Activated CD8-positive, alpha-beta memory T cell treated with anti-CD3 and anti-CD28 coated beads for 4 hours (primary cell): Measurements from ENCODE around the gene LRCOL1.

Experiments
- DNase-seq, 2 donors: peaks; one replicate each; pipeline ENCODE4 v3.0.0-alpha.2; 2020; ENCODE audit warnings: low read depth in 2 of 2

The LRCOL1 gene

DNA sequence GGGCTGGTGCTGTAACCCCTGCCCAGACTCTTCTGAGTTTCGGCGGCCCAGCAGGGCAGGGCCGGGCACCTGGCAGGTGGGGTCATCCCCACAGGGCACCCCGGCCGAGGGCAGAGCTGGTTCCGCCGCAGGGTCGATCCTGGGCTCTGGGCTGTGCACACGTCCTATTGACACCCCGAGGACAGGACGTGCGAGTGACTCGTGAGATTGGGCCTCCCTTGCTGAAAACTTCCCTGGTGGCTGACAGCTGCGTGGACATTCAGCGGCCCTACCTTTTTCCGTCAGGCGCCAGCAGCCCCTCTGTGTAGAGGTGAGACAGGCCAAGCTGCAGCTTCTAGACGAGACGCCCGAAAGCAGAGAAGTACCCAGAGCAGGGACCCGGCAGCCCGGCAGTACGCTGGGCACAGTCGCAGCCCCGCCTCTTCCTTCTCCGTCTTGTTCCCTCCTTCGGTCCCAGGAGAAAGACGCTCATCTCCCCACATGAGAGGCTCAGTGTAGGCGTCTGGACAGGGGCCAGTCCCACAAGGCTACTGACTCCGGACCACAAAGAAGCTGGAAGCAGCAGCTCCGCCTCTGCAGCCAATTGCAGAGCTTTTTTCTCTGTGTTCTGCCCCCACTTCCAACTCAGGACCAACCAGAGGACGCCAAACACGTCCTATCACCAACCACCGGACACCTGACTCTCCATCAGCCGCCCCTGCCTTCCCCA lies at the start of gene LRCOL1:
Gene LRCOL1 (minus strand): TSS at position 532 of the 709 bp plus-strand sequence. CDS start 4,331 bp downstream, outside the sequence.
- no peak for DNase-seq

DNA sequence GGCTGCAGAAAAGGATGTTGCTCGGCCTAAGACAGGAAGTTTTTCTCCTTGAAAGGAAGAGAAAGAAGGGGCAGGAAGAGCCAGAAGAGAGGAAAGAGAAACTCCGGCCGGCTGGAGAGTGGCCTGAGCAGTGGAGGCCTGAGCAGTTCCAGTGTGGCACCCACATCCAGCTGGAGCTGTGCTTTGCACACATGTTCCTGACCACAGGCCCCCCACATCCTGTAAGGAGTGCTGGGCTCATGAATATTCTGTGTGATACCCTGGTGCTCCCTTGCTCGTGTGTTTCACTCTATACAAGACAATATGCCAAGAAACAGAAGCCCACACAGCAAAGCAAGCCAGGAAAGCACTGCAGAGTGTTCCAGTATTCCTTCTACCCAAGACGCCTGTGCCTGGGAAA lies 49.7 kb upstream of the LRCOL1 start:
- no peak for DNase-seq

DNA sequence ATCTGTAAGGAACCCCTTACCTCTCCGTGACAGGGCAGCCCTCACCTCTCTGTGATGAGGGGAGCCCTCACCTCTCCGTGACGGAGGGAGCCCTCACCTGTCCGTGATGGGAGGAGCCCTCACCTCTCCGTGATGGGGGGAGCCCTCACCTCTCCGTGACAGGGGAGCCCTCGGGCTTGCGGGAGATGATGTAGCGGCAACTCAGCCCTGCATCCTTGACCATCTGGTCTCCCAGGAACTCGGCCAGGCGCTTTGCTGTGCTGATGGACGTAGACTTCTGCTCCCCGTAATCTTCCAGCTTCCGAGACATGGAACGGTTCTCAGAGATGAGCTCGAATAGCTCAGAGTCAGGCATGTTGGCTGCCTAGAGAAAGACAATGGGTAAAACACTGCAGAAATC lies 48.8 kb upstream of the LRCOL1 start:
- DNase-seq, result no peak

DNA sequence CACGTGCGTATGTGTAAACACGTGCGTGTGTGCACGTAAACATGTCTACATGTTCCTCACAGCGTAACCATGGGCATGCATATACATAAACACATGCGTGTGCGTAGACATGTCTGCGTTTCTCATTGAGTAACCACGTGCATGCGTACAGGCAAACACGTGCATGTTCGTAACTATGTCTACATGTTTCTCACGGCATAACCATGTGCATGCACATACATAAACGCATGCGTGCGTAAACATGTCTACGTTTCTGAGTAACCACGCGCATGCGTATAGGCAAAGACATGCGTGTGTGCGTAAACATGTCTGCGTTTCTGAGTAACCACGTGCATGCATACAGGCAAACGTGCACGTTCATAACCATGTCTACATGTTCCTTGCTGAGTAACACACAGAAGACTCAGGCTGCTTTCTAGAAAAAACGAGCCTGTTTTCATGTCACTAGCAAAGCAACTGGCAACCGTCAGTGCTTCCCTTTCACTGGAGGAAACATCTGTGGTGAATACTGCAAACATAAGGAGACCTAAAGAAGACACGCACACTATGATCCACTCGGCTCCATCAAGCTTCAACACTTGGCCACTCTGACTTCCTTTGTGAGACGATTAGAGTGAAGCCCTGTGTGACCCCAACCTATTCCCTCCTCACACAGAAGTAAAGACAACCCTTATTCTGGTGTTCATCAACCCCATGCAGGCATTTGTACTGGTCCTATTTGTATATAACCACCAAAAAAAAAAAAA lies 47.9 kb upstream of the LRCOL1 start:
- no peak for DNase-seq

DNA sequence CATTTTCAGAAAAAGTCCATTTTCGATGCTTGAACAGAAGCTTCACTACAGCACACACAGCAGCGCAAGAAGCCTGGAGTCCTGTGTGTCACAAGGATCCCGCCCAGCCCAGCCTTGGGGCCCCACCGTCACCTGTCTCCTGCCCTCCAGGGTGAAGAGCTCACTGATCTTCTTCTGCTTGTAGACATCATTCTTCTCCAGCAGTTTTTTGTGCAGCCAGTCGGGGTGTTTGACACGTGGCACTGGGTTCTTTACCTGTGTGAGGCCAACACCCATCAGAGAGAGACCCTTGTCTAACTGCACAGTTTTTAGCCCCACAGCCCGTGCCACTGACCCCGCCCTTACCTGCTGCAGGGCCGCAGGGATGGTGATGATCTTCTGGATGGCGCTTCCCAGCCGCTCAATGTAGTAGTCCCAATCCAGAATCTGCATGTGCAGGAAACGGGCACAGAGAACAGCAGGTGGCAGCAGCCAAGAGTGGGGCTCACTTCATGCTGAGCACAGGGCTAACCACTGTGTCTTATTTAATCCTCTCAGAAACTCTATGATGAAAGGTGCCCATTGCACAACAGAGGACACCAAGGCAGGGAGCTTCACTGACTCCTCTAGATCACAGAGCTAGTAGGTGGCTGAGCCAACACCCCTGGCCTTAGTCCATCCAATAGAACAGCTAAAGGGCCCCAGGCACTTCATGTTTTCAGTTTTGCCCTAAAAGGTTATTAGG lies 46.8 kb upstream of the LRCOL1 start:
- DNase-seq, result no peak

DNA sequence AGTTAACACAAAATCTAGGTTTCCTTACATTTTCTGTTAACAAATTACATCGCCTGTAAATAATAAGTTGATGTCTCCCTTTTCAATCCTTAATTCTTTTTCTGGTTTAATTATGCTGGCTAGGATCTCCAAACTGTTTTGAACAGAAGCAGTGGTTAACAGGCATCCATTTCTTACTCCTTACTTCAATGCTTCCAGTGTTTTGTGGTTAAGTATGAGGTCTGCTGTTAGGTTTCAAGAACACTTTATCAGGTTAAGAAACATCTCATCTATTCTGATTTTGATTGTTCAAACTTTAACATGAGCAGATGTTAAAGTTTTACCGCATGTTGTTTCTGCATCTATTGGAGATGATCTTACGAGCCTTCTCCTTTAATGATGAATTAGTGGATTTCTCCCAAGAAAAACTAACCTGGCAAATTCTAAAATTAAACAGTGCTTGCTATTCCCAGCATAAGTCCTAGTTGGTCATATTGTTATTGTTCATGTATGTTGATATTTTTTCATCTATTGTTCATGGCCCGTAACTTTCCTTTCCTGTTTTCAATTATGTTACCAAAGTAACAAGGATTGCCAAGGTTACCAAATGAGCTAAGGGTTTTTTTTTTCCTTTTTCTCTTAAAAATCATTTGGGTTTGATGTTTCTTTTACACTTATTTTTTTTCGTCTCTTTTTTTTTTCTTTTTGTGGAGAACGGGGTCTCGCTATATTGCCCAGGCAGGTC lies 43.3 kb upstream of the LRCOL1 start:
- DNase-seq, result no peak

DNA sequence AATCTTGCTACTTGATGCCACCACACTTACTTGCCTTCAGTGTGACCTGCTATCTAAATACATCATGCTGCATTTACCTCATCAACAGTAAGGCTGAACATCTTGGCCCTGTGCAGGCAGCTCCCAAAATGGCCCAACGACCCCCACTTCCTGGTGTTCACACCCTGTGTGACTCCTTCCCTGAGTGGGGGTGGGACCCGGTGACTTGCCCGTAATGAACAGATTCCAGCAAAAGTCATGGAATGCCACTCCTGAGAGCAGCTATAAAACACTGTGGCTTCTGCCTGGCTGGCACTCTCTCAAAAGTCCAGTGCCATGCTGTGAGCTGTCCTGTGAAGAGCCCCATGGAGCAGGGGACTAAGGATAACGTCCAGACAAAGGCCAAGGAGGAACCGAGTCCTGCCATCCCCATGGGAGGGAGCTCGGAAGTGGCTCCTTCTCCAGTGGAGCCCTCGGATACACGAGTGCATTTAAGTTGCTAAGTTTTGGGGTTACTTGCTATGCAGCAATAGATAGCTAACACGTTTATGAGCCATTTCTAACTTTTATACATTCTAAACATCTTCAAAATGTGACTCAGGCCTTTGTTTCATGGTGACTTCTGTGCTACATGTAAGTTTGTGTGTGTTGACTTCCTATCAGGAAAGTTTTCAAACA lies 41.2 kb upstream of the LRCOL1 start:
- no peak for DNase-seq

DNA sequence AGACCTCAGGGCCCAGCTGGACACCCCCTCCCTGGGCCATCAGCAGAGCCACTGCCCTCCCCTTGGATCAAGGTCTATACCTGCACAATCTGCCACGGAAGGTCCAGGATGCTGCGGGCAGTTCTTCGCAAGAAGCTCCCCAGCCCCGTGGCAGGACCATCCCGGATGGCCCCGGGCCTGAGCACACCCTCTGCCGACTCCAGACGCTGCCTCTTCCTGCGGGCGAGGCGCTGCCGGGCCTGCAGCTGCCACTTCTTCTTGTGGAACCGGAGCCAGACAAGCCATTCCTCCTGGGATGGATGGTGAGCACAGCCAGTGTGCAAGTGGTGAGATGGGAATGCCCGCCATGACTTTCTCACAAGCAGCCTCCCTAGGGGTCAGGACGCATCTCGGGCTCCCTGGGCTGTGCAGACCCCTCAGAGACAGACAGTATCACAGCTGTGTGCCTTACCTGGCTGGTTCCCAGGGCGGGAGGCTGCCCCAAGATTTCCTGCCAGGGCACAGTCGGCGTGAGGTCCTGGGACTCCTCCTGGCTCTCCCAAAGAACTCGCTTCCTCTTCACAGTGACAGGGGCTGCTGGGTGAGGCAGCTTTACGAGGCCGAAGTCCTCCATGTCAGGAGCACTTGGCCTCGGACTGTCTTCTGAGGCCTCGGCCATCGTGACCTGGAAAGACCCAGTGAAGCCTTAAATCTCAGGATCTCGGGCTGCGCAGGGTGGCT lies 39.0 kb upstream of the LRCOL1 start:
- DNase-seq, result no peak

DNA sequence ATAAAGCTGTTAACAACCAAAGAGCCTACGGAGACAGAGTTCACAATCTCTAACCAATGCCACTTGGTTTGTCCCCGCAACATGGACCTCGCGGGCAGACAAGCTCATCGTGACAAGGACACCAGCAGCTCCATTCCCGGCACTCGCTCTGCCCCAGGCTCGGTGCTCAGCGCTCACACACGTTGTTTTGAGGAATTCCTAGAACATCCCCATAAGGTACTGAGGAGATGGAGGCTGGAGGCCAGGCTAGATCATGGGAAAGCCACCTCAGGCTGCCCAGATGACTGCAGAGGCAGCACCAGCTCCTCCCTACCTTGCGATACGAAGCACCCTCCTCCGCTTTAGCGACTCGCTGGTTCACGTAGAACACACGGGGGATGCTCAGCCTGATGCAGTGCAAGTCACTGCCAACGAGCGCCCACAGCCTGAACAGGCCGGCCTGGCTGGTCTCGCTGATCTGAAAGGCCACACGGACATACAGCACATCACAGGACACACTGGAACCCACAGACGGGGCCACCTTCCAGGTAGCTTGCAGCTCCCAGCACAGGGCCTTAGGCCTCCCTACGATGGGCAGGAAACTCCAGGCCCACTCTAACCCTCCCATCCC lies 38.3 kb upstream of the LRCOL1 start:
- DNase-seq, result no peak

DNA sequence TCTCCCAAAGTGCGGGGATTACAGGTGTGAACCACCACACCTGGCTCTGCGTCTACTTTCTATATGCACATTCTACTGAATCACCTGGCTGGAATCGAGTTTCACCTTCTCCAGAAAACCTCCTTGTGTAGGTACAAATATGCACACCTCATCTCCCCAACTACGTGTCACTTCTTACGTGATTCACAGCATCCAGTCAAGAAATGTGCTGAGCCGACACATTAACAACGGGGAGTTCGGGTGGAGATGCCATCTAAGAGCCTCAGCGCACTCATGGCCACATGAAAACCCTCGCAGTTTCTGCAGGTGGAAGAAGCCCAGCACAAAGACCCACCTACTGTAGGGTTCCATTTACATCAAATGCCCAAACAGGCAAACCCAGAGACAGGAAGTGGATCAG lies 37.5 kb upstream of the LRCOL1 start:
- DNase-seq, result no peak

DNA sequence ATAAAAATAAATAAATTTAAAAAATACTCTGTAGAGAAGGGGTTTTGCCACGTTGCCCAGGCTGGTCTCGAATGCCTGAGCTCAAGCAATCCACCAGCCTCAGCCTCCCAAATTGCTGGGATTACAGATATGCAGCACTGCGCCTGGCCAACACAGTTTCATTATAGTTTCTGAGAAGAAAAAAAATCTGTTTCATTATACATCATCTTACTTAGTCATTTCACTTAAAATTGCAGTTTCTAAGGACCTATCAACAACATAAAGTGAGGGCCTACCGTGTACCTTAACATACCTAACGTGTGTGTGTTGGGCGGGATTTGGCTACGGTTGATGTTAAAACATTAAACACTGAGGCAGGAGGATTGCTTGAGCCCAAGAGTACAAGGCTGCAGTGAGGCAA lies 36.5 kb upstream of the LRCOL1 start:
- no peak for DNase-seq

DNA sequence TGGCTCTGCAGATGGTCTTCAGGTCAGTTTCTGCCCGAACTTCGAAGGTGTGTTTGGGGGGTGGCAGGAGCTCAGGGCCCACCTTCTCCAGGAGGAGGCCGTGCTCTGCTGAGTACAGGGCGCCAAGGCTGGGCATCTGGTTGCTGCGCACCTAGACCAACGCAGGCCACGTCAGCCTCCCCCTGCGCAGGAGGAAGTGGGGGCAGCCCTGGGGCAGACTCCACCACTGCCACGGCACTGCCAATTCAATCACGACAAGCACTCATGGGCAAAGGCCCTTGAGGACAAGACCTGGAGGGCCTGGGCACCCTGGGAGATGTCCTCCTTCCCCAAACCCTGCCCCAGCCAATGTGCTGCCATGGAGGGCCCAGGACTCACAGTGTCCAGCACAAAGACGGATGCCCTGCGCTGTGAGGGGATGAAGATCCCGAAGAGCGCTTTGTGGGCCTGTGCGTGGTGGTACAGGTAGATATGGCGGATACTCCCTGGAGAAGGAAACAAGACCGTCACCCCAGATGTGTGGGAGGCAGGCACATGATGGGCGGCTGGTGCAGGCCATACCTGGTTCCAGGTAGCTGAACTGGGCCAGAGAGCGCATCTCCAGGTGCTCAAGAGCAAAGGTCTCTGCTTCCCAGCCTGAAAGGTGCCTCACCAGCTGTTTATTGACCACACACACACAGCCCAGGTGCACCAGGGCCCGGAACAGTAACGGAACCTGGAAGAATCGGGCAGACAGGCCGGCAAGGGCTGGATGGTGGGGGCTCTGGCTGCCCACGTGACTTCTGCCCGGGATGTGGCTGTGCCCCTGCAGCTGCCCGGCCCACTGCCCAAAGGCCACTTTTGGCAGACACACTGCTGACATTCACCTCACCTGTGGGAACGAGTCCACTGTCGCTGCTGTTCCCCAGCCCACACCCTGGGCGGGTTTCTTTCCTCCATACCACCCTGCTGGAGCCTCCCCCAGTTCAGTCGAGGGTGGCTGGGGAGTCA lies 32.8 kb upstream of the LRCOL1 start:
- no peak for DNase-seq

DNA sequence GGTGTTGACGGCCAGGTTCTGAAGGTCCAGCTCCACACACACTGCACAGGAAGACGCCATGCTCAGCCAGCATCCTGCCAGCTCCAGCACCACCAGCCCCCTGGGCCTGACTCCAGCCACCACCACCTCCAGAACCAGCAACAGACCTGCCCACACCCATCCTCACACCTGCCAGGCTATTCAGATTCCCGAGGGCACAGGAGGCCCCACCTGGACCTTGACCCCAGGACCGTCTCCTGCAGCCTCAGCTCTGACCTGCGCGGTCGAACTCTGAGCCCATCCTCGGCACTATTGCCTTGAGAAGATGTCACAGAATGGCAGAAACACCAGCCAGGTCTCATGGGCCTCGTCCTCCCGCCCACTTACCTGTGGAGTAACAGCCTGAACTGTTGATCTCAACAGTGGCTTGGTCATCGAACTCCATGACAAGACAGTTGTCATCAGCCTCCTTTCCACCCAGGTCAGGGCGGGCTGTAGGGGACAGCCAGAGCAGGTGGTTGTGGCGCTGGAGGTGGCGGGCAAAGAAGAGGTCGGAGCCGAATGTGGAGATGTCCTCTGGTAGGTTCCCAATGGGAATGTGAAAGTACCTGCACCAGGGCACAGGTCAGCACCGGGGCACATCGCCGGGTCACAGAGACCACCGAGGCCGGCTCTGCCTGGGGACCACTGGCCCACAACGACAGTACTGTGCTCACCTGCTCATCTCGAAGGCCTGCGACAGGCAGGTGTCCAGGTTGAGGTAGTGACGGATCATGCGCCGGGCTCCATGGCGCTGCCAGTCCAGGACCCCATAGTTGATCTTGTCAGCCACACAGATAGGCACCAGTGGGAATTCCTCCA lies 31.6 kb upstream of the LRCOL1 start:
- DNase-seq, result no peak

DNA sequence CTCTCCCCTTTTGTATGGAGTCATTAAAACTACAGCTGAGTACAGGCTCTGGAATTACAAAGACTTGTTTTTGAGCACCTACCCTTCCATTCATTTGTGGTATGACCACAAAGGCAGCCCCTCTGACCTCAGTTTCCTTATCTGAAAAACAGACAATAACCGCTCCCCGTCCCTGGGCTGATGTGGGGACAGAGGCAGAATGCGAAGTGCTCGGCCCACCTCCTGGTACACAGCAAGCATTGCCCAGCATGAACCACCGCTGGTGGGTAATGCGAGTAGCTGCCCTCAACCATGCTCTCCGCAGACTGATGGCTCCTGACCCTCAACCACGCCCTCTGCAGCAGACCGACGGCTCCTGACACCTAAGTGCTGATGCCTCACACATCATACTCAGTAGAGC lies 30.6 kb upstream of the LRCOL1 start:
- DNase-seq, result no peak

DNA sequence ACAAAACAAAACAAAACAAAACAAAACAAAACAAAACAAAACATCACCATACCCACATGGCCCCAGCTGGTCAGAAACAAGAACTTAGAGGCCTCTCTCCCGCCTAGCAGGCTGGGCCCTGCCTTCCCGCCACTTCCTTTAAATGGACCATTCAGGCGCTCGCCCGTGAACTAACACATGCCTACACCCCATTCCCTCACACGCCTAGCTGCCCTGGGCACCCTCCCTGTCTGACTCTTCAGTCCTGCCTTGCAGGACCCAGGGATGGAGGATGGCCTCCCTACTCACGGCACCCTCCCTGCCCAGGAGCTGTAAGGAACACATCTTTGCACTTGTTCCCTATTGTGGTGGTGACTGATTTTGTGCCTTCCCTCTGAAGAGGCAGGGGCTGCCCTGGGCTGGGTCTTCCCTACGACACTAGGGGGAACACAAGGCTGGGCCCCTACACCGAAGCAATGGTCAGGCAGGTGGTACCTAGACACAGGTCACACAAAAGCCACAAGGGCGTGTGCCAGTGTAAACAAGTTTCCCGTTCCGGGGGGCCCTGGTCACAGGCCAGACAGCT lies 29.7 kb upstream of the LRCOL1 start:
- no peak for DNase-seq

DNA sequence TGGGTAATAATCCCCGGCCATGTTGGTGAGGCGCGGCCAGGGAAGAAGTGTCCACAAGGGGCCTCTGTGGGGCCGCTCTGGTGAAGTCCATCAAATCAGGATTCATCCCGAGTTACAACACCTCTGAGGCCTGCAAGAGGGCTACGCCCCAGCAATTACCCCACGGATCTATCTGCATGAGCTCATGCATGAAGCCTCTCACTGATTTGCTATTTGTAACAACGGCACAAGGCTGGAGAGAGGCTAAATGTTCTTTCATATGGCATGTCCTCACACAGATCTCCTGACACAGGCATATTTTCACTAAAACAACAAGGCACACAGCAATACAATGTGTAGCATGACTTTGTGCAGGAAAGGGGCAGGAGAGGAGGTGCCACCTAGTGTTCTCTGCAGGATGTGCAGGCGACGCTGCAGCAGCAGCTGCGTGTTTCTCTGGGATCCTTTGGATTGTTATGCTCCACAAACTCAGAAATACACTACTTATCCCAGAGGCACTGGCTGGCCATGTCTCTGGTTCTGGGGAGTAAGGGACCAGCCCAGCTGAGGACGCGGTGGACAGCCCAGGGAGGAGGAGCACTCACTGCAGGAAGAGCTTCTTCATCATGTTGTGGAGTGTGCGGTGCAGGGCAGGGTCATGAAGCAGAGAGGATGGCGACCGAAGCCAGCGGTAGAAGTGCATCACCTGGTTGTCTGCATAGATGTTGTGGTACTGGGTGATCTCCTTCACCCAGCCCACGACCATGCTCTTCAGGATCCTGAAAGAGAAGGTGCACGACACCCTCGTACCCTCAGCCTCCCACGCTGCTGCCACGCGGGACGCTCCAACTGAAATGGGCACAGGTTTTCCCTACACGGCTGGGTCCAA lies 28.4 kb upstream of the LRCOL1 start:
- DNase-seq, result no peak

DNA sequence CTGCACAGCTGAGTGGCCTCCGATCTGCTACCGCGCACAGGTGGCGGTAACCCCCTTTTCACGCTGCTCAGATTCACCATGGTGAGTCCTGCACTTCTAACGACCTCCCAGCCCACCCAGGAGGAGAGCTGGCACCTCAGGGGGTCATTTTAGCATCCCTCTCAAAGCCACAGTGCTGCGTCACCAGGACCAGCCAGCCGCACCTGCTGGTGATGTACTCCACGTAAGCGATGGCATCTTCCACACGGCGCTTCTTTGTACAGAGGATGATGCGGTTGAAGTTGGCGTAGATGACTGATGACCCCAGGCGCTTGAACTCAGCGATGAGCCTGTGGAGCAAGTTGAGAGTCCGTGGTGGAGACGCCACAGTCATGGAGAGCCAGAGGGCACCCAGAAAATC lies 27.4 kb upstream of the LRCOL1 start:
- no peak for DNase-seq
